ENCODE results near the gene KRTAP5-5. TPM values are rescaled to one million over a fixed set of nuclear protein-coding genes. Genes with fewer than 3 reads are reported as not detected.
"Not testable (repeated sequence)": the region's sequence is repeated elsewhere in the genome, so short reads cannot be mapped to it uniquely, and the experiment has no call there.

KRTAP5-5 gene, protein sequence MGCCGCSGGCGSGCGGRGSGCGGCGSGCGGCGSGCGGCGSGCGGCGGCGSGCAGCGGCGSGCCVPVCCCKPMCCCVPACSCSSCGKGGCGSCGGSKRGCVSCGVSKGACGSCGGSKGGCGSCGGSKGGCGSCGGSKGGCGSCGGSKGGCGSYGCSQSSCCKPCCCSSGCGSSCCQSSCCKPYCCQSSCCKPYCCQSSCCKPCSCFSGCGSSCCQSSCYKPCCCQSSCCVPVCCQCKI
- not detected for total RNA-seq

DNA sequence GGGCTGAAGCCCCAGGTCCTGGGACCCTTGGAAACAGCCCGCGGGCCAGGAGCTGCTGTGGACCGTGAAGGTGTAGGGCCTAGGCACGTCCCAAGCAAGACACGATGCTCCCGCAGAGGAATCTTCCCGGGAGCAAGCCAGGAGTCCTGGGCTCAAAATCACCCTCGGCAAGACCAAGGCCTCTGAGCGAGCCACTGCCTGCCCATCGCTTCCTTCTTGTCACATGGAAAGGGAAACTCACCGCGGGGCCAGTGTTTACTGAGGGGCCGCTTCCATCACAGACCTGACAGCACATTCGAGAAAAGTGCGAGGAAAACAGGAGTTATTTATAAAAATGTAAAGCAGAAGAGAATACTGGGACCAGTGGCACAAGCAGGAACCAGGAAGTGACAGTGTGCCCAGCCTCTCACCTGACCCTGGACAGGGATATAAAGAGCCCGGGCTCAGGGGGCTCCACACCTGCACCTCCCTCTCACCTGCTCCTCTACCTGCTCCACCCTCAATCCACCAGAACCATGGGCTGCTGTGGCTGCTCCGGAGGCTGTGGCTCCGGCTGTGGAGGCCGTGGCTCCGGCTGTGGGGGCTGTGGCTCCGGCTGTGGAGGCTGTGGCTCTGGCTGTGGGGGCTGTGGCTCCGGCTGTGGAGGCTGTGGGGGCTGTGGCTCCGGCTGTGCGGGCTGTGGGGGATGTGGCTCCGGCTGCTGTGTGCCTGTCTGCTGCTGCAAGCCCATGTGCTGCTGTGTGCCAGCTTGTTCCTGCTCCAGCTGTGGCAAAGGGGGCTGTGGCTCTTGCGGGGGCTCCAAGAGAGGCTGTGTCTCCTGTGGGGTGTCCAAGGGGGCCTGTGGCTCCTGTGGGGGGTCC lies at the start of gene KRTAP5-5:
TSS of gene KRTAP5-5 (plus strand) at position 450 of the 860 bp plus-strand sequence. CDS start at position 516, 66 bp downstream.
- Mint-ChIP-seq H3K4me1 (ENCODE audit: low read depth) (no peaks in the 10 kb centered on the region), H3K27ac (no peak within 1 kb of the TSS), H3K27me3 (peaks cover 14% of the 10 kb centered on the region), H3K9me3 (no peaks in the 10 kb centered on the region), H3K36me3 (ENCODE audit: low read depth) (no peaks in the 10 kb centered on the region), H3K4me3 (no peak within 1 kb of the TSS)
- intact Hi-C loops (cut with micrococcal nuclease): no loop called here
- TF ChIP-seq, protein P1, sequence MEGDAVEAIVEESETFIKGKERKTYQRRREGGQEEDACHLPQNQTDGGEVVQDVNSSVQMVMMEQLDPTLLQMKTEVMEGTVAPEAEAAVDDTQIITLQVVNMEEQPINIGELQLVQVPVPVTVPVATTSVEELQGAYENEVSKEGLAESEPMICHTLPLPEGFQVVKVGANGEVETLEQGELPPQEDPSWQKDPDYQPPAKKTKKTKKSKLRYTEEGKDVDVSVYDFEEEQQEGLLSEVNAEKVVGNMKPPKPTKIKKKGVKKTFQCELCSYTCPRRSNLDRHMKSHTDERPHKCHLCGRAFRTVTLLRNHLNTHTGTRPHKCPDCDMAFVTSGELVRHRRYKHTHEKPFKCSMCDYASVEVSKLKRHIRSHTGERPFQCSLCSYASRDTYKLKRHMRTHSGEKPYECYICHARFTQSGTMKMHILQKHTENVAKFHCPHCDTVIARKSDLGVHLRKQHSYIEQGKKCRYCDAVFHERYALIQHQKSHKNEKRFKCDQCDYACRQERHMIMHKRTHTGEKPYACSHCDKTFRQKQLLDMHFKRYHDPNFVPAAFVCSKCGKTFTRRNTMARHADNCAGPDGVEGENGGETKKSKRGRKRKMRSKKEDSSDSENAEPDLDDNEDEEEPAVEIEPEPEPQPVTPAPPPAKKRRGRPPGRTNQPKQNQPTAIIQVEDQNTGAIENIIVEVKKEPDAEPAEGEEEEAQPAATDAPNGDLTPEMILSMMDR (IDR thresholded peaks at IDR 0.05): no peak
- DNase-seq: no peak
- ATAC-seq: no peak
- ChIA-PET CTCF (interaction anchor here (0.5 to 3.5 kb wide), 12 partner anchors 10 to 349 kb away, joined by 3 to 28 read pairs (median 6); no protein-coding TSS in a partner anchor), POLR2A (no interaction called here)

DNA sequence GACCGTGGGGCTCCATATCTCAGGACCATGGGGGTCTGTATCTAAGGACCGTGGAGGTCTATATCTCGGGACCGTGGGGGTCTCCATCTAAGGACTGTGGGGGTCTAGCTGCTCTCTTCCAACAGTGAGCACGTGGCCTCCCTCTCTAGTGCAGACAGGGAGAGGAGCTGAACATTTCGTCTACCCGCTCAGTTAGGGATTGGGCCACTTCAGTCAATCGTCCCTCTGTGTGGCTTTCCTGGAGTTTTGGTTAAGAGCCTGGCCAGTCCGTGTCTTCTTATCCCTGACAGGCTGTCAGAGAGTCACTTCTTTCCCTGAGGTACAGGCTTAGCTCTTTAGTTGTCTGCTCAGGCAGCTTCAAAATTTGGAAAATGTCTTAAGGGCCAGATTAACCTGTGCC lies 47.6 kb upstream of the KRTAP5-5 start:
- ATAC-seq: no peak
- DNase-seq: no peak
- Mint-ChIP-seq H3K36me3 (ENCODE audit: low read depth) (peaks cover 1% of the 10 kb centered on the region), H3K27me3 (peaks cover 8% of the 10 kb centered on the region), H3K4me3 (no peak overlapping the region), H3K27ac (no peak overlapping the region), H3K9me3 (peaks cover 5% of the 10 kb centered on the region), H3K4me1 (ENCODE audit: low read depth) (peaks cover 9% of the 10 kb centered on the region)
- CTCF ChIA-PET: interaction anchor here (1.2 to 2.0 kb wide), 2 partner anchors 14 to 35 kb away, joined by 5 to 7 read pairs; no protein-coding TSS in a partner anchor
- POLR2A ChIA-PET: no interaction called here
- intact Hi-C loops (cut with micrococcal nuclease): no loop called here
- TF ChIP-seq, protein P1 (IDR thresholded peaks at IDR 0.05): no peak

DNA sequence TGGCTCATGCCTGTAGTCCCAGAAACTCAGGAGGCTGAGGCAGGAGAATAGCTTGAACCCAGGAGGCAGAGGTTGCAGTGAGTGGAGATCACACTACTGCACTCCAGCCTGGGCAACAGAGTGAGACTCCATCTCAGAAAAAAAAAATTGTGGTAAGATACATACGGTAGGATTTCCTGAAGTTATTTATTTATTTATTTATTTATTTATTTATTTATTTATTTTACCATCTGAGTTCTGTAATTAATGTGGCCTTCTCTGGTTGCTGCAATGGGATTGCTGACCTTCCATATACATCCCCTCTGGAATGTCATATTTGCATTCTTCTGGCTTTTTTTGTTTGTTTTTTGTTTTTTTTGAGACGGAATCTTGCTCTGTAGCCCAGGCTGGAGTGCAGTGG lies 46.7 kb upstream of the KRTAP5-5 start:
- H3K27ac Mint-ChIP-seq; H3K4me3 Mint-ChIP-seq; H3K9me3 Mint-ChIP-seq; DNase-seq; H3K36me3 Mint-ChIP-seq (ENCODE audit: low read depth); H3K4me1 Mint-ChIP-seq (ENCODE audit: low read depth); intact Hi-C loops (cut with micrococcal nuclease); ATAC-seq; H3K27me3 Mint-ChIP-seq: not testable (repeated sequence)
- ChIA-PET POLR2A (interaction anchor here (1.2 kb wide), 1 partner anchor 8 kb away, joined by 3 read pairs; no protein-coding TSS in a partner anchor), CTCF (interaction anchor here (2.0 to 2.8 kb wide), 2 partner anchors 8 to 36 kb away, joined by 7 read pairs; no protein-coding TSS in a partner anchor)

DNA sequence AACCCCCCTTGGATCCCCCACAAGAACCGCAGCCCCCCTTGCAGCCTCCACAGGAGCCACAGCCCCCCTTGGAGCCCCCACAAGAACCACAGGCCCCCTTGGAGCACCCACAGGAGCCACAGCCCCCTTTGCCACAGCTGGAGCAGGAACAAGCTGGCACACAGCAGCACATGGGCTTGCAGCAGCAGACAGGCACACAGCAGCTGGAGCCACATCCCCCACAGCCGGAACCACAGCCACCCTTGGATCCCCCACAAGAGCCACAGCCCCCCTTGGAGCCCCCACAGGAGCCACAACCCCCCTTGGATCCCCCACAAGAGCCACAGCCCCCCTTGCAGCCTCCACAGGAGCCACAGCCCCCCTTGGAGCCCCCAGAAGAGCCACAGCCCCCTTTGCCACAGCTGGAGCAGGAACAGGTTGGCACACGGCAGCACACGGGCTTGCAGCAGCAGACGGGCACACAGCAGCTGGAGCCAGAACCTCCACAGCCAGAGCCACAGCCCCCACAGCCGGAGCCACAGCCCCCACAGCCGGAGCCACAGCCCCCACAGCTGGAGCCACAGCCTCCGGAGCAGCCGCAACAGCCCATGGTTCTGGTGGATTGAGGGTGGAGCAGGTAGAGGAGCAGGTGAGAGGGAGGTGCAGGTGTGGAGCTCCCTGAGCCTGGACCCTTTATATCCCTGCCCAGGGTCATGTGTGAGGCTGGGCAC lies 44.8 kb upstream of the KRTAP5-5 start, which contains the start of gene KRTAP5-1:
TSS of gene KRTAP5-1 (minus strand) at position 623 of the 710 bp plus-strand sequence. CDS start at position 589, 34 bp downstream.
- H3K36me3 Mint-ChIP-seq (ENCODE audit: low read depth); ATAC-seq; POLR2A ChIA-PET; H3K4me3 Mint-ChIP-seq; intact Hi-C loops (cut with micrococcal nuclease); H3K9me3 Mint-ChIP-seq; DNase-seq; H3K27ac Mint-ChIP-seq: not testable (repeated sequence)
- peaks cover 10% of the 10 kb centered on the region for H3K27me3 Mint-ChIP-seq
- H3K4me1 Mint-ChIP-seq (ENCODE audit: low read depth): peaks cover 20% of the 10 kb centered on the region
- CTCF ChIA-PET: interaction anchor here (2.8 kb wide), 1 partner anchor 10 kb away, joined by 7 read pairs; no protein-coding TSS in a partner anchor

DNA sequence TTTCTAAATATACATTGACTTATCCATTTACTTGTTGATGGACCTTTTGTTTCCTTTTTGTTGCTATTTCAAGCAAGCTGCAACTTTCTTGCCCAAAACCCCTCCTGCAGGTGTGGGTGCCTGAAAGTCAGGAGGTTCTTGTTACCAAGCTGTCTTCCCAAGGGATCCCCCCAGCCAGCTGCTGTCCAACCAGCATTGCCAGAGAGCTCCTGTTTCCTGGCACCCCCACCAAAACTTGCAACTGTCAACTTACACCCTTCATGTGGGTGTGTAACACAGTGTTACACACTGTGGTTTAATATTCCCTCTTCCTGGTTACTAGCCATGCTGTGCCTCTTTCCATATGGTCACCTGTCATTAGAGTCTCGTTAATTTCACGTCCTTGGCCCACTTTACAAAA lies 42.9 kb upstream of the KRTAP5-5 start:
- ATAC-seq: no peak
- no peak overlapping the region for H3K27ac Mint-ChIP-seq
- peaks cover 20% of the 10 kb centered on the region for H3K4me1 Mint-ChIP-seq (ENCODE audit: low read depth)
- H3K36me3 Mint-ChIP-seq (ENCODE audit: low read depth): peaks cover 6% of the 10 kb centered on the region
- CTCF ChIA-PET: interaction anchor here (0.7 to 0.9 kb wide), 2 partner anchors 9 to 12 kb away, joined by 3 read pairs; no protein-coding TSS in a partner anchor
- POLR2A ChIA-PET: interaction anchor here (0.9 kb wide), 1 partner anchor 12 kb away, joined by 3 read pairs; no protein-coding TSS in a partner anchor
- no peak overlapping the region for H3K4me3 Mint-ChIP-seq
- no peak for DNase-seq
- TF ChIP-seq, protein P1 (IDR thresholded peaks at IDR 0.05): no peak
- H3K27me3 Mint-ChIP-seq: peaks cover 10% of the 10 kb centered on the region
- H3K9me3 Mint-ChIP-seq: peaks cover 6% of the 10 kb centered on the region
- intact Hi-C loops (cut with micrococcal nuclease): no loop called here

DNA sequence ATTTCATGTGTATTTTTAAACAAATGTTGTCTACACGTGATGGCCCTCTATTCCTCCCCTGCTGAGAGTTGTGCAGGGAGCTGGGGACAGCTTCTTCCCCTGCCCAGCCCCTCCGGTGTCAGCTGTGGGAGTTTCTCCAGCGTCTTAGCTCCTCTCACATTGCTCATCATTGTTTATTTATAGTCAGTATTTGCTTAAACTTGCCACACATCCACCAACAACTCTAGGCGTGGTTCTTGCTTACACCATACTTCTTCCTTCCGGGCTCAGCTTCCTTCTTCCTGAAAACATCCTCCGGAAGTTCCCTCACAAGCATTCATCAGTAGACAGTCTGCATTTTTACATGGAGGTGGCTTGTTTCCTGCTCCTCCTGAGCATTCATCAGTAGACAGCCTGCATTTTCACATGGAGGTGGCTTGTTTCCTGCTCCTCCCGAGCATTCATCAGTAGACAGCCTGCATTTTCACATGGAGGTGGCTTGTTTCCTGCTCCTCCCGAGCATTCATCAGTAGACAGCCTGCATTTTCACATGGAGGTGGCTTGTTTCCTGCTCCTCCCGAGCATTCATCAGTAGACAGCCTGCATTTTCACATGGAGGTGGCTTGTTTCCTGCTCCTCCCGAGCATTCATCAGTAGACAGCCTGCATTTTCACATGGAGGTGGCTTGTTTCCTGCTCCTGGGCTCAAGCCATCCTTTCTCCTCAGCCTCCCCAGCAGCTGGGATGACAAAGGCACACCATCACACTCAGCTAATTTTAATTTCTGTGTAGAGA lies 40.2 kb upstream of the KRTAP5-5 start:
- Mint-ChIP-seq H3K4me3 (peak overlapping the region; percentile 26), H3K27ac (peak overlapping the region; percentile 87), H3K4me1 (ENCODE audit: low read depth) (peaks cover 15% of the 10 kb centered on the region)
- H3K36me3 Mint-ChIP-seq (ENCODE audit: low read depth); intact Hi-C loops (cut with micrococcal nuclease); H3K27me3 Mint-ChIP-seq; DNase-seq; H3K9me3 Mint-ChIP-seq: not testable (repeated sequence)
- ChIA-PET POLR2A (interaction anchor here (1.1 kb wide), 1 partner anchor 11 kb away, joined by 4 read pairs; no protein-coding TSS in a partner anchor), CTCF (interaction anchor here (1.4 to 4.3 kb wide), 4 partner anchors 11 to 51 kb away, joined by 3 to 42 read pairs (median 8); no protein-coding TSS in a partner anchor)
- ATAC-seq: peak; percentile 53

Data from activated CD8-positive, alpha-beta T cell treated with anti-CD3 and anti-CD28 coated beads for 36 hours (primary cell).